Muscle layer of duodenum (tissue), 2 donors: ENCODE results near the gene KIAA0513.

Experiments used
- H3K27ac ChIP-seq: one replicate; pipeline ENCODE4 v1.7.0; 2013; ENCODE audit warnings: mild to moderate bottlenecking, low read length
- H3K27me3 ChIP-seq: one replicate; pipeline ENCODE4 v1.7.0; 2013; ENCODE audit warnings: low read depth, mild to moderate bottlenecking, control low read depth, low read length
- H3K36me3 ChIP-seq, 2 donors: one replicate each; pipeline ENCODE4 v1.7.0; 2013; ENCODE audit warnings: low read length in 2 of 2, control low read depth in 1 of 2, mild to moderate bottlenecking in 1 of 2; ENCODE audit not compliant: insufficient read depth in 2 of 2, control insufficient read depth in 1 of 2
- H3K4me1 ChIP-seq, 2 donors: one replicate each; pipeline ENCODE4 v1.7.0; 2013; ENCODE audit warnings: low read length in 2 of 2, mild to moderate bottlenecking in 2 of 2, control low read depth in 1 of 2, moderate library complexity in 1 of 2; ENCODE audit not compliant: insufficient read depth in 2 of 2, control insufficient read depth in 1 of 2
- H3K4me3 ChIP-seq, 2 donors: one replicate each; pipeline ENCODE4 v1.7.0; 2013; ENCODE audit warnings: low read length in 2 of 2, low read depth in 1 of 2, mild to moderate bottlenecking in 1 of 2
- H3K9me3 ChIP-seq, 2 donors: one replicate each; pipeline ENCODE4 v1.7.0; 2013; ENCODE audit warnings: low read length in 2 of 2, control low read depth in 1 of 2, mild to moderate bottlenecking in 1 of 2; ENCODE audit not compliant: control insufficient read depth in 1 of 2
- donor health status: healthy.

The KIAA0513 gene

GRCh38 chr16:85017633-85018032, 10.0 kb upstream of the KIAA0513 start:
- Histone ChIP-seq H3K27me3 (no peaks in the 10 kb centered on the region), H3K36me3 (no peaks in the 10 kb centered on the region), H3K9me3 (no peaks in the 10 kb centered on the region), H3K4me3 (no peak overlapping the region), H3K27ac (no peak overlapping the region), H3K4me1 (peaks cover 0 to 6% of the 10 kb centered on the region in 2 donors)

GRCh38 chr16:85018529-85019236, 8.9 kb upstream of the KIAA0513 start:
- peaks cover 0 to 6% of the 10 kb centered on the region in 2 donors for H3K4me1 ChIP-seq
- H3K27ac ChIP-seq = no peak overlapping the region
- no peak overlapping the region for H3K4me3 ChIP-seq
- H3K36me3 ChIP-seq = no peaks in the 10 kb centered on the region
- H3K27me3 ChIP-seq = no peaks in the 10 kb centered on the region
- no peaks in the 10 kb centered on the region for H3K9me3 ChIP-seq

GRCh38 chr16:85019659-85020245, 7.8 kb upstream of the KIAA0513 start:
- no peak overlapping the region for H3K4me3 ChIP-seq
- H3K9me3 ChIP-seq = no peaks in the 10 kb centered on the region
- H3K36me3 ChIP-seq = no peaks in the 10 kb centered on the region
- no peak overlapping the region for H3K27ac ChIP-seq
- H3K4me1 ChIP-seq = peaks cover 0 to 6% of the 10 kb centered on the region in 2 donors
- H3K27me3 ChIP-seq = no peaks in the 10 kb centered on the region

- peak overlapping the region in 1 of 2 donors; percentile 77 for H3K4me3 ChIP-seq
- H3K27me3 ChIP-seq = no peaks in the 10 kb centered on the region
- H3K4me1 ChIP-seq = peaks cover 19 to 22% of the 10 kb centered on the region in 2 donors
- no peaks in the 10 kb centered on the region for H3K36me3 ChIP-seq
- H3K9me3 ChIP-seq = no peaks in the 10 kb centered on the region
- H3K27ac ChIP-seq = no peak overlapping the region
Observed at GRCh38 chr16:85025781-85026653, 1.6 kb upstream of the KIAA0513 start.

- Histone ChIP-seq H3K4me3 (peak overlapping the region; percentile 77 to 83), H3K9me3 (no peaks in the 10 kb centered on the region), H3K36me3 (no peaks in the 10 kb centered on the region), H3K4me1 (peaks cover 19 to 22% of the 10 kb centered on the region in 2 donors), H3K27ac (no peak overlapping the region), H3K27me3 (no peaks in the 10 kb centered on the region)
Observed at GRCh38 chr16:85026703-85027102, 892 bp upstream of the KIAA0513 start.

- peak overlapping the region; percentile 72 for H3K27ac ChIP-seq
- no peaks in the 10 kb centered on the region for H3K9me3 ChIP-seq
- no peaks in the 10 kb centered on the region for H3K27me3 ChIP-seq
- peak overlapping the region; percentile 72 to 83 for H3K4me3 ChIP-seq
- H3K4me1 ChIP-seq = peaks cover 19 to 22% of the 10 kb centered on the region in 2 donors
- H3K36me3 ChIP-seq = peaks cover 0 to 9% of the 10 kb centered on the region in 2 donors
Observed at GRCh38 chr16:85027958-85028684, 526 bp downstream of the KIAA0513 start.

- Histone ChIP-seq H3K27ac (peak overlapping the region; percentile 72), H3K4me3 (peak overlapping the region; percentile 72 to 83), H3K9me3 (no peaks in the 10 kb centered on the region), H3K27me3 (no peaks in the 10 kb centered on the region), H3K36me3 (peaks cover 0 to 11% of the 10 kb centered on the region in 2 donors), H3K4me1 (peaks cover 19 to 22% of the 10 kb centered on the region in 2 donors)
Observed at GRCh38 chr16:85028685-85029407, 1.3 kb downstream of the KIAA0513 start.

GRCh38 chr16:85029408-85029784, 1.8 kb downstream of the KIAA0513 start:
- peaks cover 19 to 22% of the 10 kb centered on the region in 2 donors for H3K4me1 ChIP-seq
- no peaks in the 10 kb centered on the region for H3K9me3 ChIP-seq

GRCh38 chr16:85029981-85030401, 2.4 kb downstream of the KIAA0513 start:
- Histone ChIP-seq H3K4me1 (peaks cover 19 to 22% of the 10 kb centered on the region in 2 donors), H3K27me3 (no peaks in the 10 kb centered on the region), H3K4me3 (peak overlapping the region; percentile 72 to 83), H3K27ac (peak overlapping the region; percentile 72), H3K36me3 (peaks cover 0 to 11% of the 10 kb centered on the region in 2 donors), H3K9me3 (no peaks in the 10 kb centered on the region)

More at GRCh38 chr16:85029408-85029784, 1.8 kb downstream of the KIAA0513 start:
- H3K4me3 ChIP-seq = peak overlapping the region; percentile 72 to 83
- H3K36me3 ChIP-seq = peaks cover 0 to 11% of the 10 kb centered on the region in 2 donors
- peak overlapping the region; percentile 72 for H3K27ac ChIP-seq
- H3K27me3 ChIP-seq = no peaks in the 10 kb centered on the region

GRCh38 chr16:85031451-85031850, 3.9 kb downstream of the KIAA0513 start:
- peaks cover 14 to 21% of the 10 kb centered on the region in 2 donors for H3K4me1 ChIP-seq
- no peaks in the 10 kb centered on the region for H3K9me3 ChIP-seq
- no peak overlapping the region for H3K27ac ChIP-seq

More at GRCh38 chr16:85031451-85031850, 3.9 kb downstream of the KIAA0513 start:
- no peak overlapping the region for H3K4me3 ChIP-seq
- peaks cover 0 to 11% of the 10 kb centered on the region in 2 donors for H3K36me3 ChIP-seq
- no peaks in the 10 kb centered on the region for H3K27me3 ChIP-seq
